Small intestine (tissue), 7 donors: ENCODE measurements around the gene KCNJ11. TPM values are rescaled to one million over a fixed set of nuclear protein-coding genes. Genes with fewer than 3 reads are reported as not detected.

Source experiments
- DNase-seq, 2 donors: peaks; one replicate each; pipeline versions ENCODE4 v3.0.0 to v3.0.0-alpha.2; 2013
- FAIRE-seq: peaks from 2 replicates; lab custom pipeline; 2012; peaks lifted over from hg19 to GRCh38; lab: Jason Lieb, UNC
- H3K27ac ChIP-seq, 3 donors: one replicate each; pipeline ENCODE4 v1.5.1; 2013; ENCODE audit warnings: low read length in 2 of 3, mild to moderate bottlenecking in 2 of 3, control low read depth in 1 of 3, inconsistent platforms in 1 of 3, low read depth in 1 of 3, moderate library complexity in 1 of 3
- H3K27me3 ChIP-seq, 3 donors: one replicate each; pipeline ENCODE4 v1.6.1; 2013; ENCODE audit warnings: low read length in 3 of 3, inconsistent platforms in 1 of 3; ENCODE audit not compliant: control insufficient read depth in 3 of 3, insufficient read depth in 3 of 3
- H3K36me3 ChIP-seq, 3 donors: one replicate each; pipeline ENCODE4 v1.6.1; 2013; ENCODE audit warnings: low read length in 3 of 3, inconsistent platforms in 1 of 3, low read depth in 1 of 3, mild to moderate bottlenecking in 1 of 3, moderate library complexity in 1 of 3; ENCODE audit not compliant: control insufficient read depth in 3 of 3, insufficient read depth in 2 of 3
- H3K4me1 ChIP-seq, 3 donors: one replicate each; pipeline ENCODE4 v1.6.1; 2013; ENCODE audit warnings: low read length in 2 of 3, inconsistent platforms in 1 of 3, low read depth in 1 of 3, mild to moderate bottlenecking in 1 of 3, moderate library complexity in 1 of 3; ENCODE audit not compliant: control insufficient read depth in 3 of 3, insufficient read depth in 2 of 3
- H3K4me3 ChIP-seq, 3 donors: one replicate each; pipeline ENCODE4 v1.5.1; 2013; ENCODE audit warnings: low read length in 3 of 3, control low read depth in 1 of 3, inconsistent platforms in 1 of 3, low read depth in 1 of 3, mild to moderate bottlenecking in 1 of 3, moderate library complexity in 1 of 3
- H3K9me3 ChIP-seq, 2 donors: one replicate each; pipeline ENCODE4 v1.6.1; 2013; ENCODE audit warnings: low read depth in 1 of 2, low read length in 1 of 2; ENCODE audit not compliant: control insufficient read depth in 2 of 2, insufficient read depth in 1 of 2
- WGBS, 3 donors: extraction: QIAGEN DNeasy Blood & Tissue Kit; methylation state at CpG; one replicate each; pipeline ENCODE4 v1.1.7; 2013; 5-methylcytosine and 5-hydroxymethylcytosine counted together
- polyA plus RNA-seq, 4 donors: library from polyadenylated mRNA; stranded (reverse) in 3 of 4; unstranded in 1 of 4; fragments of 200-250 nt in 3 of 4; fragments of 120-200 nt in 1 of 4; gene quantifications; one replicate each; pipeline versions ENCODE4 v1.2.1 to v1.2.3, GENCODE V29; 2013
- donor health status: healthy with polysubstance abuse.
- donor health status: control.
- donor health status: control.
- donor health status: Bipolar disorder and iron deficiency.
- donor health status: healthy.

Gene KCNJ11
- polyA plus RNA-seq, 4 donors = 1.9 to 3.7 TPM; not detected in 2

- no peak for FAIRE-seq
- H3K36me3 ChIP-seq = peaks cover 10 to 50% (median 45%) of the 10 kb centered on the region in 3 donors
Measured at GRCh38 chr11:17375547-17375946, 12.9 kb downstream of the KCNJ11 start.

GRCh38 chr11:17371614-17372013 lies 16.8 kb downstream of the KCNJ11 start:
- Histone ChIP-seq H3K4me1 (no peaks in the 10 kb centered on the region), H3K27me3 (no peaks in the 10 kb centered on the region), H3K27ac (no peak overlapping the region), H3K36me3 (peaks cover 18 to 69% (median 55%) of the 10 kb centered on the region in 3 donors), H3K9me3 (peaks cover 0 to 73% of the 10 kb centered on the region in 2 donors), H3K4me3 (no peak overlapping the region)
- DNase-seq (peak in 1 of 2 donors; percentile 42), FAIRE-seq (no peak)
- 61 to 66% (median 62%) methylated on average over 3 of the region's 3 CpGs for WGBS, 3 donors

More at GRCh38 chr11:17375547-17375946, 12.9 kb downstream of the KCNJ11 start:
- WGBS, 3 donors = 90 to 95% (median 91%) methylated on average over 5 of the region's 5 CpGs
- H3K4me1 ChIP-seq = no peaks in the 10 kb centered on the region
- H3K4me3 ChIP-seq = no peak overlapping the region
- no peak for DNase-seq
- H3K27ac ChIP-seq = no peak overlapping the region
- H3K9me3 ChIP-seq = peaks cover 0 to 47% of the 10 kb centered on the region in 2 donors
- no peaks in the 10 kb centered on the region for H3K27me3 ChIP-seq

GRCh38 chr11:17369684-17370243 lies 18.7 kb downstream of the KCNJ11 start:
- Histone ChIP-seq H3K4me3 (no peak overlapping the region), H3K36me3 (peaks cover 19 to 63% (median 53%) of the 10 kb centered on the region in 3 donors), H3K4me1 (no peaks in the 10 kb centered on the region), H3K27me3 (no peaks in the 10 kb centered on the region), H3K9me3 (peaks cover 0 to 76% of the 10 kb centered on the region in 2 donors), H3K27ac (no peak overlapping the region)
- DNase-seq (no peak), FAIRE-seq (no peak)
- 92 to 94% (median 94%) methylated on average over 2 of the region's 2 CpGs for WGBS, 3 donors

DNA sequence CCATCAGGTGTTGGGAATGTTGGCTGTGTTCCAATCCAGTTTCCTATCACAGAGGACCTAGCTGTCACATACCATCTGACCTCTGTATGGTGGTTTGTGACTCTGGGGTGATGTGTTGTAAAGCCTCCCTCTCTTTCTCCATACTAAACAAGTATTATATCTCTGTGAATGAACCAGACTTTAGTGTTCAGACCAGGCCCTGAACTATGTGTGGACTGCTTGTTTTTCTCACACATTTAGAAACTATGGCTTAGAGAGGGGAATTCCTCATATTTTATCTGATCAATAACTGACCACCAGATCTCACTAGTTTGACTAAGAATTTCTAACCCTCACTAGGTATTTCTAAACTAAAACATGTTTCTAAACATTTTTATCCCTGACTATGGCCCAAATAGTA lies 19.4 kb downstream of the KCNJ11 start:
- Histone ChIP-seq H3K4me1 (no peaks in the 10 kb centered on the region), H3K27ac (no peak overlapping the region), H3K27me3 (no peaks in the 10 kb centered on the region), H3K36me3 (peaks cover 19 to 63% (median 55%) of the 10 kb centered on the region in 3 donors), H3K4me3 (no peak overlapping the region), H3K9me3 (peaks cover 0 to 71% of the 10 kb centered on the region in 2 donors)
- DNase-seq = no peak
- no peak for FAIRE-seq

- no peak overlapping the region for H3K4me3 ChIP-seq
- 93 to 98% (median 96%) methylated on average over 3 of the region's 3 CpGs for WGBS, 3 donors
- H3K27ac ChIP-seq = no peak overlapping the region
- H3K9me3 ChIP-seq = peaks cover 0 to 66% of the 10 kb centered on the region in 2 donors
- FAIRE-seq (no peak), DNase-seq (no peak)
- no peaks in the 10 kb centered on the region for H3K27me3 ChIP-seq
- H3K36me3 ChIP-seq = peaks cover 19 to 59% (median 54%) of the 10 kb centered on the region in 3 donors
- H3K4me1 ChIP-seq = no peaks in the 10 kb centered on the region
Measured at GRCh38 chr11:17368551-17368950, 19.9 kb downstream of the KCNJ11 start.

GRCh38 chr11:17366495-17366894 lies 22.0 kb downstream of the KCNJ11 start:
- no peaks in the 10 kb centered on the region for H3K4me1 ChIP-seq
- FAIRE-seq = no peak
- 87 to 96% (median 93%) methylated on average over 1 of the region's 1 CpG for WGBS, 3 donors
- no peak overlapping the region for H3K4me3 ChIP-seq
- H3K9me3 ChIP-seq = peaks cover 0 to 49% of the 10 kb centered on the region in 2 donors
- H3K27ac ChIP-seq = no peak overlapping the region
- DNase-seq = no peak
- peaks cover 13 to 46% (median 39%) of the 10 kb centered on the region in 3 donors for H3K36me3 ChIP-seq
- no peaks in the 10 kb centered on the region for H3K27me3 ChIP-seq

DNA sequence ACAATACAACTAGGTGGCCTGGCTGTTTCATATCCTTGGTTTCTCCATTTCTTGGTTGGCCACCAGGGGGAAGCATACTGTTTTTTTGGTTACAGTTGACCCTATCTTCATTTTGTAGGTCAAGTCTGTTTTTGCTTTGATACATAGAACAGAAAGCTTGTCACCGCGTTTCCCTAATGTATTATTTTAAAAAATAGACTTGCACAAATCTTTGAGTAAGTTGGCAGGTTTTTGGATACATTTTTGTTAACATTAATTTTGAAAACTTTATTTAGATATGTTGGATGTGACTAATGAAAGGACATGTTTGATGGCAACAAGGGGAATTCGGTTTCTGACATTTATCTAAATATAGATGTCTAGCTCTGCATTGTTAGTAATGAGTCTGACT lies 33.9 kb downstream of the KCNJ11 start:
- DNase-seq (peak; percentile 78 to 81), FAIRE-seq (no peak)
- Histone ChIP-seq H3K36me3 (peaks cover 0 to 11% (median 10%) of the 10 kb centered on the region in 3 donors), H3K4me3 (no peak overlapping the region), H3K9me3 (peaks cover 0 to 6% of the 10 kb centered on the region in 2 donors), H3K27ac (no peak overlapping the region), H3K4me1 (peaks cover 0 to 10% (median 0%) of the 10 kb centered on the region in 3 donors), H3K27me3 (peaks cover 0 to 14% (median 0%) of the 10 kb centered on the region in 3 donors)
- WGBS, 3 donors = 41 to 68% (median 52%) methylated on average over 3 of the region's 3 CpGs

GRCh38 chr11:17353821-17354600 lies 34.4 kb downstream of the KCNJ11 start:
- Histone ChIP-seq H3K27ac (peak overlapping the region; percentile 85 to 91 (median 90)), H3K4me3 (peak overlapping the region; percentile 57 to 77 (median 65)), H3K27me3 (peaks cover 0 to 14% (median 0%) of the 10 kb centered on the region in 3 donors), H3K36me3 (peaks cover 0 to 11% (median 10%) of the 10 kb centered on the region in 3 donors), H3K9me3 (peaks cover 0 to 6% of the 10 kb centered on the region in 2 donors), H3K4me1 (peaks cover 0 to 10% (median 0%) of the 10 kb centered on the region in 3 donors)
- FAIRE-seq = no peak
- DNase-seq = peak in 1 of 2 donors; percentile 7
- WGBS, 3 donors = 4 to 7% (median 7%) methylated on average over 15 of the region's 15 CpGs
